K562 (cell line): ENCODE results near the gene SCAP. TPM values are rescaled to one million over a fixed set of nuclear protein-coding genes. Genes with fewer than 3 reads are reported as not detected.

Source experiments
- ATAC-seq: fragments of 200-7000 bp; cut with Tn5 transposase; 3 replicates; pipeline ENCODE4 v1.9.1; 2020; ENCODE audit warnings: moderate library complexity
- BruUV-seq: library from RNA; stranded (reverse); fragments of 400-500 nt; replicated peaks from 2 replicates; lab custom pipeline; 2021; lab: Mats Ljungman, UMichigan
- CTCF ChIA-PET: fragments of 300-600 bp; formaldehyde crosslinking; extraction: SDS; loops from one replicate; lab custom pipeline; 2021; ENCODE audit warnings: low intra/inter-chr PET ratio; lab: Yijun Ruan, JAX
- POLR2A ChIA-PET: fragments of 300-600, 350-650 bp; sonication (Branson Sonifier 250); formaldehyde crosslinking; extraction: SDS; loops from one replicate; lab custom pipeline; 2021; ENCODE audit warnings: antibody characterized with exemption, inconsistent platforms; lab: Yijun Ruan, JAX
- DNase-seq, 4 experiments: peaks; one replicate each; pipeline versions ENCODE4 v3.0.0 to v3.0.0-alpha.2; 2011 to 2018; ENCODE audit warnings: low spot score in 3 of 4, mixed read lengths in 3 of 4; ENCODE audit errors: extremely low read depth in 1 of 4
- FAIRE-seq: peaks from 2 replicates; lab custom pipeline; 2011; peaks lifted over from hg19 to GRCh38; lab: Jason Lieb, UNC
- H2AFZ ChIP-seq: 2 replicates; pipeline ENCODE4 v1.6.0; 2011; ENCODE audit warnings: low read depth, low read length, control low read depth, inconsistent platforms
- H3K27ac ChIP-seq: fragments of 200-600 bp; 3 replicates; pipeline ENCODE4 v1.8.0; 2011; ENCODE audit warnings: low read depth, mild to moderate bottlenecking, control low read depth, inconsistent platforms, low read length, moderate library complexity, mixed read lengths; ENCODE audit errors: extremely low read depth
- H3K27me3 ChIP-seq, 2 experiments: fragments of 300-600 bp in 1 of 2; 2 replicates in 1 of 2; 3 replicates in 1 of 2; pipeline versions ENCODE4 v1.6.0 to v1.8.0; 2011; ENCODE audit warnings: inconsistent platforms in 2 of 2, low read length in 2 of 2, mild to moderate bottlenecking in 1 of 2, mixed read lengths in 1 of 2, moderate library complexity in 1 of 2; ENCODE audit not compliant: control insufficient read depth in 2 of 2, insufficient read depth in 2 of 2
- H3K36me3 ChIP-seq: fragments of 300-600 bp; 3 replicates; pipeline ENCODE4 v1.8.0; 2011; ENCODE audit warnings: mild to moderate bottlenecking, low read length, inconsistent platforms; ENCODE audit not compliant: control insufficient read depth, insufficient read depth
- H3K4me1 ChIP-seq, 2 experiments: fragments of 200-600 bp in 1 of 2; replicated peaks in 1 of 2; 2 replicates in 1 of 2; 3 replicates in 1 of 2; pipeline versions ENCODE4 v1.5.1 to v1.8.0; 2011; ENCODE audit warnings: inconsistent platforms in 2 of 2, low read length in 2 of 2, mild to moderate bottlenecking in 1 of 2, mixed read lengths in 1 of 2, moderate library complexity in 1 of 2; ENCODE audit not compliant: control insufficient read depth in 2 of 2, insufficient read depth in 2 of 2
- H3K4me2 ChIP-seq: 2 replicates; pipeline ENCODE4 v1.6.1; 2011; ENCODE audit warnings: low read length, control low read depth, inconsistent platforms, mixed read lengths; ENCODE audit not compliant: insufficient read depth
- H3K4me3 ChIP-seq: fragments of 200-600 bp; sonication (generic), shearing (Covaris generic); 2 replicates; pipeline ENCODE4 v1.5.1; 2016; ENCODE audit warnings: control low read depth, inconsistent platforms
- H3K79me2 ChIP-seq: fragments of 200-600 bp; 3 replicates; pipeline ENCODE4 v1.8.0; 2011; ENCODE audit warnings: low read length, inconsistent platforms; ENCODE audit not compliant: control insufficient read depth, insufficient read depth
- H3K9ac ChIP-seq, 2 experiments: 2 replicates each; pipeline versions ENCODE4 v1.6.0 to v1.6.1; 2011; ENCODE audit warnings: low read depth in 2 of 2, low read length in 2 of 2, control low read depth in 1 of 2, inconsistent platforms in 1 of 2, mild to moderate bottlenecking in 1 of 2, mixed read lengths in 1 of 2; ENCODE audit not compliant: insufficient read depth in 1 of 2
- H3K9me1 ChIP-seq: one replicate; pipeline ENCODE4 v1.6.0; 2011; ENCODE audit warnings: inconsistent platforms, mild to moderate bottlenecking, low read length, moderate library complexity; ENCODE audit not compliant: control insufficient read depth, insufficient read depth
- H3K9me3 ChIP-seq: replicated peaks from 2 replicates; pipeline ENCODE4 v1.5.1; 2011; ENCODE audit warnings: low read depth, low read length, inconsistent platforms; ENCODE audit not compliant: control insufficient read depth, insufficient read depth
- H4K20me1 ChIP-seq: replicated peaks from 2 replicates; pipeline ENCODE4 v1.6.1; 2011; ENCODE audit warnings: low read length, inconsistent platforms, mixed read lengths; ENCODE audit not compliant: control insufficient read depth, insufficient read depth
- HIVEP1 ChIP-seq: fragments of 250-450 bp; sonication (Bioruptor Pico); IDR thresholded peaks from 2 replicates; pipeline ENCODE4 v1.4.0; 2020; ENCODE audit warnings: mild to moderate bottlenecking
- KLF6 ChIP-seq: fragments of 250-450 bp; sonication (Bioruptor Pico); IDR thresholded peaks from 2 replicates; pipeline ENCODE4 v1.4.0; 2020; ENCODE audit warnings: mild to moderate bottlenecking, moderate library complexity, borderline replicate concordance
- NCOA4 ChIP-seq: fragments of 450-650 bp; IDR thresholded peaks from 2 replicates; pipeline ENCODE4 v1.6.1; 2018; ENCODE audit warnings: mild to moderate bottlenecking; ENCODE audit not compliant: partially characterized antibody
- TCFL5 ChIP-seq: fragments of 250-450 bp; sonication (Bioruptor Pico); conservative IDR thresholded peaks from 2 replicates; pipeline ENCODE4 v1.6.1; 2021; ENCODE audit warnings: mild to moderate bottlenecking, moderate library complexity, matching md5 sums
- ZNF23 ChIP-seq: fragments of 250-450 bp; sonication (Bioruptor Pico); IDR thresholded peaks from 2 replicates; pipeline ENCODE4 v1.4.0; 2020; ENCODE audit warnings: mild to moderate bottlenecking
- ZNF408 ChIP-seq: fragments of 250-450 bp; sonication (Bioruptor Pico); IDR thresholded peaks from 2 replicates; pipeline ENCODE4 v1.4.0; 2020; ENCODE audit warnings: low read depth, mild to moderate bottlenecking, moderate library complexity
- WGBS: fragments of 100-300 bp; shearing (Covaris generic); methylation state at CpG from one replicate; pipeline ENCODE4 v1.1.6; 2016; ENCODE audit warnings: low coverage, mixed read lengths; ENCODE audit not compliant: insufficient coverage; ENCODE audit errors: missing lambda C conversion rate; 5-methylcytosine and 5-hydroxymethylcytosine counted together
- in situ Hi-C: fragments of 300-500 bp; cut with MboI; formaldehyde crosslinking; loops from 4 replicates; pipeline ENCODE4 v1.15.0; 2018; ENCODE audit warnings: inconsistent platforms, mixed read lengths
- intact Hi-C: fragments of 100-400 bp; cut with micrococcal nuclease; formaldehyde crosslinking; loops from 2 replicates; pipeline ENCODE4 v1.14.2; 2022
- polyA plus RNA-seq, 8 experiments: library from polyadenylated mRNA; depleted of rRNA in 4 of 8; stranded (reverse) in 5 of 8; unstranded in 3 of 8; fragments of >200 nt; fragmentation: Nextera tagmentation in 2 of 8; fragmentation: Illumina TruSeq in 1 of 8; extraction: Ambion mirVana in 2 of 8; extraction: Trizol in 1 of 8; gene quantifications; 2 replicates each; pipeline versions ENCODE4 v1.2.1 to v1.2.3, GENCODE V29; 2011 to 2014; ENCODE audit warnings: inconsistent platforms in 1 of 8, missing spikeins in 1 of 8
- total RNA-seq, 7 experiments: library from RNA; depleted of rRNA in 6 of 7; stranded (reverse); fragments of >200 nt in 6 of 7; fragmentation: Illumina TruSeq in 2 of 7; extraction: Trizol in 2 of 7; gene quantifications; 2 replicates each; pipeline versions ENCODE4 v1.2.1 to v1.2.3, GENCODE V29; 2011 to 2021; ENCODE audit warnings: low replicate concordance in 1 of 7
- TF ChIP-seq, protein P1 (sequence below): IDR thresholded peaks from 2 replicates; pipeline ENCODE4 v1.6.1; 2014; ENCODE audit warnings: antibody characterized with exemption

SCAP gene
- total and polyA plus RNA-seq, 9 of the 15 experiments (the other 6 are each of a cell fraction or from before 2014, with no cell fraction given) = 2.6 to 104 (median 37.8) TPM

DNA sequence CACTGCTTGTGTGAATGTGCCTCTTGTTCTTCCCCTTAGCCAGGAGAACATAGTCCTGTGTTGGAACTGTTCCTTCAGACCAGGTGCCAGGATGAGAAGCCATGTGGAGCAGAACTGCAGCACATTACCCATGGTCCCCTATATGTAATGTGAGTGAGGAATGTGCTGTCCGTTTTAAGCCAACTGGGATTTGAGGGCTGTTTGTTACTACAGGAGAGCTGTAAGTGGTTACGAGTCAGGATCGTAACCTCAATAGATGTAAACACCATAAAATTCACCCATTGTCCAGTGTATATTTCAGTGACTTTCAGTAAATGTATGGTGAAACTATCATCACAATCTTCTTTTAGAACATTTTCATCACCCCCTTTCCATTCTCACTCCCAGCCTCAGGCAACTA is 10.1 kb upstream of the SCAP start:
- DNase-seq = no peak
- BruUV-seq = no TSS peak
- Histone ChIP-seq H3K36me3 (peaks cover 26% of the 10 kb centered on the region; the same call in 2 of the 3 replicates), H3K27ac (no peak overlapping the region; the same call in 2 of the 3 replicates), H3K9me1 (no peaks in the 10 kb centered on the region), H3K9ac (no peak overlapping the region), H3K79me2 (no peaks in the 10 kb centered on the region), H3K4me3 (no peak overlapping the region), H4K20me1 (no peaks in the 10 kb centered on the region), H3K9me3 (no peaks in the 10 kb centered on the region), H3K4me1 (peaks cover 13 to 32% of the 10 kb centered on the region in 2 experiments), H2AFZ (no peak overlapping the region), H3K4me2 (no peak overlapping the region), H3K27me3 (no peaks in the 10 kb centered on the region)
- TF ChIP-seq ZNF23 (no peak), ZNF408 (CRISPR knock-in tag) (no peak), TCFL5 (CRISPR knock-in tag) (no peak), NCOA4 (no peak), KLF6 (CRISPR knock-in tag) (no peak), HIVEP1 (no peak)
- TF ChIP-seq, protein P1, sequence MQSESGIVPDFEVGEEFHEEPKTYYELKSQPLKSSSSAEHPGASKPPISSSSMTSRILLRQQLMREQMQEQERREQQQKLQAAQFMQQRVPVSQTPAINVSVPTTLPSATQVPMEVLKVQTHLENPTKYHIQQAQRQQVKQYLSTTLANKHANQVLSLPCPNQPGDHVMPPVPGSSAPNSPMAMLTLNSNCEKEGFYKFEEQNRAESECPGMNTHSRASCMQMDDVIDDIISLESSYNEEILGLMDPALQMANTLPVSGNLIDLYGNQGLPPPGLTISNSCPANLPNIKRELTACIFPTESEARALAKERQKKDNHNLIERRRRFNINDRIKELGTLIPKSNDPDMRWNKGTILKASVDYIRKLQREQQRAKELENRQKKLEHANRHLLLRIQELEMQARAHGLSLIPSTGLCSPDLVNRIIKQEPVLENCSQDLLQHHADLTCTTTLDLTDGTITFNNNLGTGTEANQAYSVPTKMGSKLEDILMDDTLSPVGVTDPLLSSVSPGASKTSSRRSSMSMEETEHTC = 0 out of 2 replicates have a peak, but pooled peaks have one; percentile 16
- no peak for ATAC-seq
- no peak for FAIRE-seq
- CTCF ChIA-PET = no interaction called here
- POLR2A ChIA-PET = interaction anchor here (1.0 kb wide), 1 partner anchor 8 kb away, joined by 4 read pairs; no protein-coding TSS in a partner anchor
- intact Hi-C loops (no loop called here), in situ Hi-C loops (no loop called here)
- WGBS = 77% methylated on average over 3 of the region's 3 CpGs
